GM12878 (cell line): Measurements from ENCODE around the gene TUT1. TPM values are rescaled to one million over a fixed set of nuclear protein-coding genes. Genes with fewer than 3 reads are reported as not detected.

Experiments used
- ATF7 ChIP-seq: fragments of 450-650 bp; IDR thresholded peaks from 2 replicates; pipeline ENCODE4 v1.6.1; 2016; ENCODE audit warnings: low read depth, mild to moderate bottlenecking
- BACH1 ChIP-seq: fragments of 450-650 bp; IDR thresholded peaks from 2 replicates; pipeline ENCODE4 v1.6.1; 2017; ENCODE audit warnings: mild to moderate bottlenecking, borderline replicate concordance
- BMI1 ChIP-seq: fragments of 450-650 bp; IDR thresholded peaks from 2 replicates; pipeline ENCODE4 v1.6.1; 2016; ENCODE audit warnings: mild to moderate bottlenecking, moderate library complexity, borderline replicate concordance
- BRCA1 ChIP-seq: IDR thresholded peaks from 2 replicates; pipeline ENCODE4 v1.6.1; 2011; ENCODE audit warnings: low read depth, low read length, improper control_type of control experiment
- CBX3 ChIP-seq: fragments of 200-600 bp; sonication (generic); IDR thresholded peaks from 2 replicates; pipeline ENCODE4 v1.6.1; 2016; ENCODE audit warnings: low read depth, borderline replicate concordance
- CHD2 ChIP-seq: IDR thresholded peaks from 2 replicates; pipeline ENCODE4 v1.6.1; 2011; ENCODE audit warnings: low read depth, low read length, improper control_type of control experiment, borderline replicate concordance
- CHD4 ChIP-seq: fragments of 200-600 bp; sonication (generic); IDR thresholded peaks from 2 replicates; pipeline ENCODE4 v1.6.1; 2016; ENCODE audit warnings: mild to moderate bottlenecking
- IRF4 ChIP-seq: IDR thresholded peaks from 2 replicates; pipeline ENCODE4 v1.6.1; 2011; ENCODE audit warnings: low read depth, low read length
- MEF2A ChIP-seq: IDR thresholded peaks from 2 replicates; pipeline ENCODE4 v1.6.1; 2011; ENCODE audit warnings: low read depth, mild to moderate bottlenecking, low read length, moderate library complexity; ENCODE audit not compliant: insufficient read depth
- PAX5 ChIP-seq: IDR thresholded peaks from 2 replicates; pipeline ENCODE4 v1.6.1; 2011; ENCODE audit warnings: low read depth, low read length, borderline replicate concordance
- POU2F2 ChIP-seq: IDR thresholded peaks from 3 replicates; pipeline ENCODE4 v1.6.1; 2011; ENCODE audit warnings: low read depth, mild to moderate bottlenecking, low read length, borderline replicate concordance
- RAD21 ChIP-seq: IDR thresholded peaks from 2 replicates; pipeline ENCODE4 v1.6.1; 2011; ENCODE audit warnings: mild to moderate bottlenecking, low read depth, low read length, moderate library complexity; ENCODE audit not compliant: insufficient read depth
- RUNX3 ChIP-seq: IDR thresholded peaks from 2 replicates; pipeline ENCODE4 v1.6.1; 2012; ENCODE audit warnings: low read length, inconsistent platforms
- SPI1 ChIP-seq: IDR thresholded peaks from 2 replicates; pipeline ENCODE4 v1.6.1; 2011; ENCODE audit warnings: low read depth, mild to moderate bottlenecking, low read length, moderate library complexity, borderline replicate concordance; ENCODE audit not compliant: insufficient read depth
- STAT1 ChIP-seq: fragments of 450-650 bp; conservative IDR thresholded peaks from 2 replicates; pipeline ENCODE4 v1.6.1; 2014; ENCODE audit warnings: antibody characterized with exemption, mild to moderate bottlenecking
- STAT3 ChIP-seq: IDR thresholded peaks from 2 replicates; pipeline ENCODE4 v1.6.1; 2011; ENCODE audit warnings: low read depth, low read length, improper control_type of control experiment
- ZNF207 ChIP-seq: fragments of 450-650 bp; IDR thresholded peaks from 2 replicates; pipeline ENCODE4 v1.6.1; 2014; ENCODE audit warnings: antibody characterized with exemption, mild to moderate bottlenecking, borderline replicate concordance
- ZNF24 ChIP-seq: fragments of 450-650 bp; IDR thresholded peaks from 2 replicates; pipeline ENCODE4 v1.6.1; 2017; ENCODE audit warnings: antibody characterized with exemption, mild to moderate bottlenecking
- ZNF622 ChIP-seq: fragments of 450-650 bp; IDR thresholded peaks from 2 replicates; pipeline ENCODE4 v1.6.1; 2017; ENCODE audit warnings: mild to moderate bottlenecking, inconsistent platforms
- polyA plus RNA-seq, 11 experiments: library from polyadenylated mRNA; depleted of rRNA in 4 of 11; unstranded in 6 of 11; stranded (reverse) in 5 of 11; fragments of >200 nt; fragmentation: Nextera tagmentation in 4 of 11; fragmentation: Illumina TruSeq in 1 of 11; extraction: Ambion mirVana in 4 of 11; extraction: Trizol in 1 of 11; gene quantifications; 1 replicate in 1 of 11; 2 replicates in 10 of 11; pipeline versions ENCODE4 v1.2.1 to v1.2.3, GENCODE V29; 2011 to 2016; ENCODE audit warnings: inconsistent platforms in 2 of 11, missing spikeins in 2 of 11, low read depth in 1 of 11
- total RNA-seq, 4 experiments: library from RNA; depleted of rRNA in 3 of 4; stranded (reverse); fragments of >200 nt in 3 of 4; fragmentation: Illumina TruSeq in 1 of 4; extraction: Trizol in 1 of 4; gene quantifications; 2 replicates each; pipeline versions ENCODE4 v1.2.1 to v1.2.3, GENCODE V29; 2013 to 2021
- TF ChIP-seq, protein P1 (sequence below): fragments of 450-650 bp; formaldehyde crosslinking; IDR thresholded peaks from 2 replicates; pipeline ENCODE4 v1.4.0; 2022; ENCODE audit warnings: mild to moderate bottlenecking, moderate library complexity
- TF ChIP-seq, protein P2 (sequence below): IDR thresholded peaks from 2 replicates; pipeline ENCODE4 v1.6.1; 2011; ENCODE audit warnings: borderline replicate concordance, low read depth, mild to moderate bottlenecking, moderate library complexity, low read length; ENCODE audit not compliant: insufficient read depth, poor library complexity, severe bottlenecking
- TF ChIP-seq, protein P3 (sequence below): fragments of 450-650 bp; formaldehyde crosslinking; IDR thresholded peaks from 2 replicates; pipeline ENCODE4 v1.4.0; 2020; ENCODE audit warnings: mild to moderate bottlenecking, moderate library complexity

Gene TUT1
- total and polyA plus RNA-seq, 10 of the 15 experiments (the other 5 are each of a cell fraction or from before 2014, with no cell fraction given) = 1.1 to 29.9 (median 16.2) TPM

DNA sequence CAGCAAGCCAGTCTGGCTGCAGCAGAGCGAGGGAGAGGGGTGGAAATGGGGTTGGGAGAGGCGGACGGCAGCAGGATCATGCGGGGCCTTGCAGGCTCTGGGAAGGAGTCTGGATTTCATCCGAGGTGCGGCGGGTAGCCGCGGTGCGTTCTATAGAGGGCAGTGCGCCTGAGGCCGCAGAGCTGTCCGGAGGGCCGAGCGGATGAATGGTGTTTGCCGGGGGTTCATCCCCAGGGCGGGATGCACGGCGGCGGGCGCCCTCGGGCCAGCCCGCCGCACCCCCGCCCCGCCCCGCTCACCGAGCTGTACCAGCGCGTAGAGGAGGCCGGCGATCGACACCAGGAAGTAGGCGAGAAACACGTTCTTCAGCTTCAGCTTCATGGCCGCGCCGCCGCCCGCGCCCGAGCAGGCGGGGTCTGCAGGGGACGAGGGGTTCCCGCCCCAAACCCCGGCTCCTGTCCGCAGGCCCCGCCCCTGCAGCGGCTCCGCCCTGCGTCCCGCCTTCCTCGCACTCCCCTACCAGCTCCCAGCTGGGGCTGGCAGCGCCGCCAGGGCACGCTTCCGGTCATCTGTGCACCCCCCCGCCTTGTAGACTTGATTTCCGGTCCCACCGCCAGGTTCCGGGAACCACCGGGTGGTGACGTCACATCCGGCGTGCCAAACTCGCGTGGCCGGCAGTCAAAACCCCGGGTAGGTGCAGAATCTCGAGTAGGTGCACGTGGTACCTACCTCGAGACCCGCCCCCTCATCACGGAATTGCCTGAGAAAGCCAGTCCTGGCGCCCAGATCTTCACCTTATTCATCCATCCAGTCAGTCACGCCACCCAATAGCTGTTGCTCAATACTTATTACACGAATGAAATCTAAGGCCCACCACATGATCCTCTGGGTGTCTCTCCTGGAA lies 30.5 kb upstream of the TUT1 start, which contains the start of gene B3GAT3 (continued):
- TF ChIP-seq, protein P1, sequence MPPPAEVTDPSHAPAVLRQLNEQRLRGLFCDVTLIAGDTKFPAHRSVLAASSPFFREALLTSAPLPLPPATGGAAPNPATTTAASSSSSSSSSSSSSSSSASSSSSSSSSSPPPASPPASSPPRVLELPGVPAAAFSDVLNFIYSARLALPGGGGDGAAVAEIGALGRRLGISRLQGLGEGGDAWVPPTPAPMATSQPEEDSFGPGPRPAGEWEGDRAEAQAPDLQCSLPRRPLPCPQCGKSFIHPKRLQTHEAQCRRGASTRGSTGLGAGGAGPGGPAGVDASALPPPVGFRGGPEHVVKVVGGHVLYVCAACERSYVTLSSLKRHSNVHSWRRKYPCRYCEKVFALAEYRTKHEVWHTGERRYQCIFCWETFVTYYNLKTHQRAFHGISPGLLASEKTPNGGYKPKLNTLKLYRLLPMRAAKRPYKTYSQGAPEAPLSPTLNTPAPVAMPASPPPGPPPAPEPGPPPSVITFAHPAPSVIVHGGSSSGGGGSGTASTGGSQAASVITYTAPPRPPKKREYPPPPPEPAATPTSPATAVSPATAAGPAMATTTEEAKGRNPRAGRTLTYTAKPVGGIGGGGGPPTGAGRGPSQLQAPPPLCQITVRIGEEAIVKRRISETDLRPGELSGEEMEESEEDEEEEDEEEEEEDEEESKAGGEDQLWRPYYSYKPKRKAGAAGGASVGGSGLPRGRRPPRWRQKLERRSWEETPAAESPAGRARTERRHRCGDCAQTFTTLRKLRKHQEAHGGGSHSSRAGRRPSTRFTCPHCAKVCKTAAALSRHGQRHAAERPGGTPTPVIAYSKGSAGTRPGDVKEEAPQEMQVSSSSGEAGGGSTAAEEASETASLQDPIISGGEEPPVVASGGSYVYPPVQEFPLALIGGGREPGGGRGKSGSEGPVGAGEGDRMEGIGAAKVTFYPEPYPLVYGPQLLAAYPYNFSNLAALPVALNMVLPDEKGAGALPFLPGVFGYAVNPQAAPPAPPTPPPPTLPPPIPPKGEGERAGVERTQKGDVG (CRISPR knock-in tag) = no peak
- no peak for TF ChIP-seq STAT3
- TF ChIP-seq BMI1 = no peak
- TF ChIP-seq ATF7 = peak; percentile 99
- no peak for TF ChIP-seq STAT1
- peak; percentile 59 for TF ChIP-seq BRCA1
- TF ChIP-seq CHD2 = peak; percentile 93
- TF ChIP-seq RUNX3 = peak; percentile 52
- 0 out of 2 replicates have a peak, but pooled peaks have one; percentile 1 for TF ChIP-seq SPI1
- TF ChIP-seq, protein P2, sequence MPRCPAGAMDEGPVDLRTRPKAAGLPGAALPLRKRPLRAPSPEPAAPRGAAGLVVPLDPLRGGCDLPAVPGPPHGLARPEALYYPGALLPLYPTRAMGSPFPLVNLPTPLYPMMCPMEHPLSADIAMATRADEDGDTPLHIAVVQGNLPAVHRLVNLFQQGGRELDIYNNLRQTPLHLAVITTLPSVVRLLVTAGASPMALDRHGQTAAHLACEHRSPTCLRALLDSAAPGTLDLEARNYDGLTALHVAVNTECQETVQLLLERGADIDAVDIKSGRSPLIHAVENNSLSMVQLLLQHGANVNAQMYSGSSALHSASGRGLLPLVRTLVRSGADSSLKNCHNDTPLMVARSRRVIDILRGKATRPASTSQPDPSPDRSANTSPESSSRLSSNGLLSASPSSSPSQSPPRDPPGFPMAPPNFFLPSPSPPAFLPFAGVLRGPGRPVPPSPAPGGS = peak; percentile 87
- 0 out of 3 replicates have a peak, but pooled peaks have one; percentile 5 for TF ChIP-seq POU2F2
- no peak for TF ChIP-seq RAD21
- no peak for TF ChIP-seq CHD4
- 0 out of 2 replicates have a peak, but pooled peaks have one; percentile 11 for TF ChIP-seq IRF4
- no peak for TF ChIP-seq CBX3
- TF ChIP-seq ZNF207 = peak; percentile 16; the same call in 1 of the 2 replicates
- no peak for TF ChIP-seq MEF2A
- 0 out of 2 replicates have a peak, but pooled peaks have one; percentile 14 for TF ChIP-seq PAX5
- peak; percentile 76 for TF ChIP-seq BACH1
- TF ChIP-seq ZNF622 = no peak
- TF ChIP-seq, protein P3, sequence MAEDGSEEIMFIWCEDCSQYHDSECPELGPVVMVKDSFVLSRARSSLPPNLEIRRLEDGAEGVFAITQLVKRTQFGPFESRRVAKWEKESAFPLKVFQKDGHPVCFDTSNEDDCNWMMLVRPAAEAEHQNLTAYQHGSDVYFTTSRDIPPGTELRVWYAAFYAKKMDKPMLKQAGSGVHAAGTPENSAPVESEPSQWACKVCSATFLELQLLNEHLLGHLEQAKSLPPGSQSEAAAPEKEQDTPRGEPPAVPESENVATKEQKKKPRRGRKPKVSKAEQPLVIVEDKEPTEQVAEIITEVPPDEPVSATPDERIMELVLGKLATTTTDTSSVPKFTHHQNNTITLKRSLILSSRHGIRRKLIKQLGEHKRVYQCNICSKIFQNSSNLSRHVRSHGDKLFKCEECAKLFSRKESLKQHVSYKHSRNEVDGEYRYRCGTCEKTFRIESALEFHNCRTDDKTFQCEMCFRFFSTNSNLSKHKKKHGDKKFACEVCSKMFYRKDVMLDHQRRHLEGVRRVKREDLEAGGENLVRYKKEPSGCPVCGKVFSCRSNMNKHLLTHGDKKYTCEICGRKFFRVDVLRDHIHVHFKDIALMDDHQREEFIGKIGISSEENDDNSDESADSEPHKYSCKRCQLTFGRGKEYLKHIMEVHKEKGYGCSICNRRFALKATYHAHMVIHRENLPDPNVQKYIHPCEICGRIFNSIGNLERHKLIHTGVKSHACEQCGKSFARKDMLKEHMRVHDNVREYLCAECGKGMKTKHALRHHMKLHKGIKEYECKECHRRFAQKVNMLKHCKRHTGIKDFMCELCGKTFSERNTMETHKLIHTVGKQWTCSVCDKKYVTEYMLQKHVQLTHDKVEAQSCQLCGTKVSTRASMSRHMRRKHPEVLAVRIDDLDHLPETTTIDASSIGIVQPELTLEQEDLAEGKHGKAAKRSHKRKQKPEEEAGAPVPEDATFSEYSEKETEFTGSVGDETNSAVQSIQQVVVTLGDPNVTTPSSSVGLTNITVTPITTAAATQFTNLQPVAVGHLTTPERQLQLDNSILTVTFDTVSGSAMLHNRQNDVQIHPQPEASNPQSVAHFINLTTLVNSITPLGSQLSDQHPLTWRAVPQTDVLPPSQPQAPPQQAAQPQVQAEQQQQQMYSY (CRISPR knock-in tag) = no peak
- TF ChIP-seq ZNF24 = no peak
